AG04450 (cell line): ENCODE data around the gene AK8. TPM values are rescaled to one million over a fixed set of nuclear protein-coding genes. Genes with fewer than 3 reads are reported as not detected.

Experiments
- CTCF ChIA-PET: fragments of 300-600, 350-600 bp; formaldehyde crosslinking; extraction: SDS; loops from one replicate; lab custom pipeline; 2022; ENCODE audit warnings: antibody characterized with exemption, inconsistent platforms; lab: Charles Lee
- POLR2A ChIA-PET: fragments of 350-600 bp; formaldehyde crosslinking; extraction: SDS; loops from one replicate; lab custom pipeline; 2021; ENCODE audit warnings: antibody characterized with exemption, inconsistent platforms; lab: Yijun Ruan, JAX
- DNase-seq: peaks from one replicate; pipeline ENCODE4 v3.0.0-alpha.2; 2011; ENCODE audit warnings: low read depth, low spot score
- H3K27ac ChIP-seq: one replicate; pipeline ENCODE4 v1.5.1; 2012; ENCODE audit warnings: low read depth, low read length, control low read depth
- H3K27me3 ChIP-seq: one replicate; pipeline ENCODE4 v1.6.0; 2012; ENCODE audit warnings: low read length; ENCODE audit not compliant: control insufficient read depth, insufficient read depth
- H3K4me3 ChIP-seq: 2 replicates; pipeline ENCODE4 v1.5.1; 2011; ENCODE audit warnings: mild to moderate bottlenecking, low read depth, low read length, control low read depth
- H3K9me3 ChIP-seq: 2 replicates; pipeline ENCODE4 v1.5.1; 2012; ENCODE audit warnings: low read length; ENCODE audit not compliant: control insufficient read depth, insufficient read depth
- polyA plus RNA-seq: library from polyadenylated mRNA; depleted of rRNA; stranded (reverse); fragments of >200 nt; gene quantifications from 2 replicates; pipeline ENCODE4 v1.2.3, GENCODE V29; 2011; rRNA removed
- TF ChIP-seq, protein P1 (sequence below): IDR thresholded peaks from 2 replicates; pipeline ENCODE4 v1.5.1; 2011; ENCODE audit warnings: low read depth, low read length, control low read depth, inconsistent platforms

Gene AK8
- polyA plus RNA-seq, 1 experiment: 0.14 TPM

DNA sequence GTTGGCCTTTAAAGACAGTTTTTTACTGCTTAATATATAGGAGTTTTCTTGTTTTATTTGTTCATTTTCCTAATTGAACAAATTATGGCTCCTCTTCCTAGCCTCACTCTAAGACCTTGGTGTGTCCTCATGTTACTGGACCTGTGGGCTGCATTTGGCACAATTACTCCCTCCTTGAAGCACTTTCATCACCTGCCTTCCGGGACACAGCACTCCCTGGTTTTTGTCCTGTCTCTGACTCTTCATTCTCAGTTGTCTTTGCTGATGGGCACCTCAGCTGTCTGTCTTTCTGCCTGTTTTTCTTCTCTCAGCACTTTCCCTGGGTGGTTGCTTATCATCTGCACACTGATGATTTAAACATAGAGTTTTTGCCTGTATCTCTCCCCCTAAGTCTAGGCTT is 194.2 kb downstream of the AK8 start:
- CTCF ChIA-PET: interaction anchor here (0.8 kb wide), 1 partner anchor 11 kb away, joined by 3 read pairs; no protein-coding TSS in a partner anchor
- no peaks in the 10 kb centered on the region for H3K27me3 ChIP-seq

DNA sequence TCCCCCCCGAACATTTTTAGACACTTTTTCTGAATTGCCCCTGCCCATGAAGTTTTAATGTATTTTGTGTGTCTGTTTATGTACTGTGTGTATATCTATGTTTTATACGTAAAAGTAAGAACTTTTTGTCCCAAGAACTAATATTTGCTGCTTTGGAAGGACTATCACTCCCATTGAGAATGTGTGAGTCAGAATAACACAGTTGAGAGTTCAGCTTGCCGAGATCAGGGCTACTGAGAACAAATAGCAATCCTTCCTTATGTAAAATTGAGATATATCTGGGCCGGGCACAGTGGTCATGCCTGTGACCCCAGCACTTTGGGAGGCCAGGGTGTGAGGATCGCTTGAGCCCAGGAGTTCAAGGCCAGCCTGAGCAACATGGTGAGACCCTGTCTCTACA is 196.5 kb downstream of the AK8 start:
- no peak for DNase-seq
- H3K27ac ChIP-seq: no peak overlapping the region
- H3K9me3 ChIP-seq: no peaks in the 10 kb centered on the region
- POLR2A ChIA-PET: no interaction called here
- CTCF ChIA-PET: interaction anchor here (0.6 kb wide), 1 partner anchor 17 kb away, joined by 4 read pairs; no protein-coding TSS in a partner anchor
- TF ChIP-seq, protein P1, sequence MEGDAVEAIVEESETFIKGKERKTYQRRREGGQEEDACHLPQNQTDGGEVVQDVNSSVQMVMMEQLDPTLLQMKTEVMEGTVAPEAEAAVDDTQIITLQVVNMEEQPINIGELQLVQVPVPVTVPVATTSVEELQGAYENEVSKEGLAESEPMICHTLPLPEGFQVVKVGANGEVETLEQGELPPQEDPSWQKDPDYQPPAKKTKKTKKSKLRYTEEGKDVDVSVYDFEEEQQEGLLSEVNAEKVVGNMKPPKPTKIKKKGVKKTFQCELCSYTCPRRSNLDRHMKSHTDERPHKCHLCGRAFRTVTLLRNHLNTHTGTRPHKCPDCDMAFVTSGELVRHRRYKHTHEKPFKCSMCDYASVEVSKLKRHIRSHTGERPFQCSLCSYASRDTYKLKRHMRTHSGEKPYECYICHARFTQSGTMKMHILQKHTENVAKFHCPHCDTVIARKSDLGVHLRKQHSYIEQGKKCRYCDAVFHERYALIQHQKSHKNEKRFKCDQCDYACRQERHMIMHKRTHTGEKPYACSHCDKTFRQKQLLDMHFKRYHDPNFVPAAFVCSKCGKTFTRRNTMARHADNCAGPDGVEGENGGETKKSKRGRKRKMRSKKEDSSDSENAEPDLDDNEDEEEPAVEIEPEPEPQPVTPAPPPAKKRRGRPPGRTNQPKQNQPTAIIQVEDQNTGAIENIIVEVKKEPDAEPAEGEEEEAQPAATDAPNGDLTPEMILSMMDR: no peak
- no peaks in the 10 kb centered on the region for H3K27me3 ChIP-seq
- no peak overlapping the region for H3K4me3 ChIP-seq

More for the DNA sequence above, 194.2 kb downstream of the AK8 start:
- DNase-seq: no peak
- TF ChIP-seq, protein P1: no peak
- H3K9me3 ChIP-seq: no peaks in the 10 kb centered on the region
- no peak overlapping the region for H3K4me3 ChIP-seq
- POLR2A ChIA-PET: no interaction called here
- no peak overlapping the region for H3K27ac ChIP-seq

DNA sequence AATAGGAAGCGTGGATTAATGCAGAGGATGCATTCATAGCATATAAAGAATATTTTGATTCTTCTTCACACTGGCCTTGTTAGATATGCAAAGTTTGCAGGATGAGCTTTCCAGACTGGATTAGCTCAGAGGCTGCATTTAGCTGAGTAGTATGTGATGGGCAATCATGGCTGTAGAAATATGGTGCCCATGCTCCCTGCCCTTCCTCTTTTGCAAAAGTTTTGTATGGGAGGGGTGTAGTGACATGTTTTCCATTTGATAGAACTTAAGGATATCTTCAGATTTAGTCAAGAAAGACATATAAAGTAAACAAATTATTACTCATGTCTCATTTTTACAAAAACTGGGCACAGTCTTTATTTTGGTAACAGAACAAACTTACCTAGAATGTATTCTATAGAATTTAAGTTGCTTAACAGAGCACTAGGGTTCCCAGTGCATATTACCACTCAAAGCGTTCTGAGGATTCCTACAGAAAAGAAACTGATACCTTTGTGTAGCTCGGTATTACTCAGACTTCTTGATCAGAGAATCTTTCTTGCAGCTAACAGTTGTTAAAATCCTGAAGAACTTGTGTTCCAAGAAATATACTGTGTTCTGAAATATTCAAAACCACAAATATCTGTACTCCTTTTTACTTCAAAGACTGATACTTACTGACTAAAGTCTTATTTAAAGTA is 198.0 kb downstream of the AK8 start:
- no peak overlapping the region for H3K27ac ChIP-seq
- ChIA-PET CTCF (interaction anchor here (1.2 kb wide), 1 partner anchor 221 kb away, joined by 4 read pairs; no protein-coding TSS in a partner anchor), POLR2A (interaction anchor here (0.6 kb wide), 1 partner anchor 11 kb away, joined by 3 read pairs; the partner anchor contains the start of gene DDX31)
- H3K9me3 ChIP-seq: no peaks in the 10 kb centered on the region
- no peak overlapping the region for H3K4me3 ChIP-seq
- no peaks in the 10 kb centered on the region for H3K27me3 ChIP-seq
- TF ChIP-seq, protein P1: no peak
- no peak for DNase-seq

DNA sequence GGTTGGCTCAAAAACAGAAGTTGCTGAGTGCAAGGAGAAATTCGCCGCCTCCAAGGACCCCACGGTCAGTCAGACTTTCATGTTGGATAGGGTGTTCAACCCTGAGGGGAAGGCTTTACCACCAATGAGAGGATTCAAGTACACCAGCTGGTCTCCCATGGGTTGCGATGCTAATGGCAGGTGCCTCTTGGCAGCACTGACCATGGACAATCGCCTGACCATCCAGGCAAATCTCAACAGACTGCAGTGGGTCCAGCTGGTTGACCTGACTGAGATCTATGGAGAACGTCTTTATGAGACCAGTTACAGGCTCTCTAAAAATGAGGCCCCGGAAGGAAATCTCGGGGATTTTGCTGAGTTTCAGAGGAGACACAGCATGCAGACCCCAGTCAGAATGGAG is 200.1 kb downstream of the AK8 start:
- ChIA-PET POLR2A (no interaction called here), CTCF (no interaction called here)
- Histone ChIP-seq H3K27ac (no peak overlapping the region), H3K9me3 (no peaks in the 10 kb centered on the region), H3K27me3 (no peaks in the 10 kb centered on the region), H3K4me3 (no peak overlapping the region)
- no peak for DNase-seq
- TF ChIP-seq, protein P1: no peak

Other genes with a start within 250 kb of the AK8 start
- gene DDX31, start 208.3 kb downstream of the AK8 start, polyA plus RNA-seq: 11.8 and 12.2 TPM in 2 replicates
- 6.9 and 7.7 TPM in 2 replicates for gene GTF3C4, start 207.8 kb downstream of the AK8 start, polyA plus RNA-seq
- 3.3 and 3.6 TPM in 2 replicates for gene SPACA9, start 614 bp upstream of the AK8 start, polyA plus RNA-seq
- gene TSC1, start 66.3 kb upstream of the AK8 start, polyA plus RNA-seq: 67.5 and 87.1 TPM in 2 replicates
- gene GFI1B, start 100.4 kb upstream of the AK8 start, polyA plus RNA-seq: 0.10 and 0.16 TPM in 2 replicates
- 36.4 and 39.2 TPM in 2 replicates for gene GTF3C5, start 152.7 kb upstream of the AK8 start, polyA plus RNA-seq
- gene CEL, start 183.7 kb upstream of the AK8 start, polyA plus RNA-seq: 0.24 and 0.41 TPM in 2 replicates
- 19.1 and 25.4 TPM in 2 replicates for gene RALGDS, start 243.0 kb upstream of the AK8 start, polyA plus RNA-seq